HG03575 (cell line): ENCODE measurements around the gene PDK2.

ENCODE experiments used
- ATAC-seq: cut with Tn5 transposase; IDR thresholded peaks from one replicate; pipeline ENCODE4 v1.9.1; 2021; ENCODE audit not compliant: unreplicated experiment, insufficient number of reproducible peaks, low FRiP score; ENCODE audit errors: extremely low read depth

PDK2 gene

DNA sequence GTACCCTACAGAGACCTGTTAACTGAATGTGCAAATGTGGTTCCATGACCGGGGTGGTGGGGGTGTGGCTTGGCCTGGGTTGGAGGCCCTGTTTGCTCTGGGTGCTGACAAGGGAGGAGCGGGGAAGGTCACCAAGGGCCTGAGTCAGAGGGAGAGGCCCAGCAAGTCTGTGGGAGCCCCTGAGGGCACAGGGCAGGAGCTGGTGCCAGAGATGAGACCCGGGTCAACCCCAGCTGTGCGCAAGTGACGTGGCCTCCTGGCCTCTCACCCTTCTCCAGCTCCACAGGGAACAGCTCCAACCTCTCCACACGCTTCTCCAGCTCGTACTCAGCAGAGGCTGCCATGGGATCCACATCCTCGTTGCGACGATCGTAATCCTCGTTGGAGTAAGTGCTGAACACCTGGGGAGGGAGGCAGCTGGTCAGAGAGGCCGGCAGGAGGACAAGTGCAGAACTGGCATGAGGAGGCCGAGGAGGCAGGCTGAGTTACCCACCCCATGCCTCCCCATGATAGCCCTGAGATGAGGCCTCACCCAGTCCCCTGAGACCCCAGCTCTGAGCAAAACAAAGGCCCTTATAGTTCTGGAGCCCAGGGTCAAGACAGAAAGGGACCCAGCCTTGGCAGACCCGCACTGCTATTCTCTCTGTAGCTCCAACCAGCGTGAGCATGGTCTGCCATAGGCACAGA is 49.8 kb downstream of the PDK2 start:
- no peak for ATAC-seq

DNA sequence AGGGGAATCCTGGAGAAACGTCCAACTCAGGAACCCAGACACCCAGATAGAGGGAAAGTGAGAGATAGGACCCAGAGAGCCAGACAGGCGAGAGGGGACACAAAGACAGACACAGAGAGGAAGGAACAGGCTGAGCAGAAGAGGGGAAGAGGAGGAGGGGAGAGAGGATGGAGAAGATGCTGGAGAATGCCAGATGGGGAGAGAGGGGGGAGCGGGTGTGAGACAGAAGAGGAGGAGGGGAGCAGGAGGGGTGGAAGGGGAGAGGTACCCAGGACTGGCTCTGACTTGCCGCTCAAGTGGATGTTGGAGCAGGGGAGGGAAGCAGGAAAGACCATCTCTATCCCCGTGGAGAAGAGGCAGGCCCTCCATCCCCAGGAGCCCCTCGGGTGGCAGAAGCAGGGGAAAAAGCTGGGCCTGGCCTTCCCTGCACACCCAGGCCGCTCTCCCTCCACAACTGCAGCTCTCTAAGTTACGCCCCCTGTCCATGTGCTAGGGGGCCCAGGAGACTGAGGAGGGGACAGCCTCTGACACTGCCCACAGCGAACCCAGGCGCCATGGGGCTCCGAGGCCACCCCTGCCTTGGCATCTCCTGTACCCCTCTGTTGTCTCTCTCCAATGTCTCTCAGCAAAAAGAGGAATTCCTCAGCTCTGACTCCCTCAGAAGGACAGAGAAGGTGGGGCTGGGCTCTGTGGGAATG is 50.5 kb downstream of the PDK2 start:
- ATAC-seq = no peak

- no peak for ATAC-seq
These were observed 51.2 kb downstream of the PDK2 start for GRCh38 chr17:50146230-50146926.

DNA sequence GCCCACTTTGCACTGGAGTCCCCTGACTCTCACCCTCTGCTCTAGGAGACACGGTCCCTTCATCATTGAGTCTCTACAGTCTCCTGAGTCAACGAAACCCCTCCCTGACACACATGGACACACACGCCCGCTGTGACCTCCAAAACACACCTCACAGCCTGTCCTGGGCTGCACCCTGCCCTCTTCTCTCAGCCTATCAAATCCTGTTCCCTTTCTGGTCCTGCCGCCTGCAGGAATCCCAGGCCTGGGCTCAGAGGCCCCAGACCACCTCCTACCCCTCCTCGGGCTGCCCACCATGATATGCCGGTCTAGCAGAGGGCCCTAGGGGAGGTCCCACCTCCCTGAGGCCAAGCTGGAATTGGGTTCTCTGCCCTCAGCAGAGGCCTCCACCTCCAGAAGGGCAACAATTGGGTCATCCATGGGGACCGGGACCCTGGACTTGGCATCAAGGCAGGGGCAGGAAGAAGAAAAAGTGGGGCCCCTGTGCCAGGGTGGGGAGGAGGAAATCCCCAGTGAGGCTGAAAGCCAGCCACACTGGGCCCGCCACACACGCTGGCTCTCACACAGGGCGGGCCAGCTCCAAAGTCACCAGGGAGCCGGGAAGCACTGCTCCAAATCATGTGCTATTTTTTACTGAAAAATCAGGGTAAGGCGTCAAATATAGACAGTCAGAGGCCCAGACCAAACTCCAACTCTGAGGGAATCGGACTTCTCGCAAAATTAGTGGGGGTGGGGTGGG is 51.9 kb downstream of the PDK2 start:
- ATAC-seq = no peak

DNA sequence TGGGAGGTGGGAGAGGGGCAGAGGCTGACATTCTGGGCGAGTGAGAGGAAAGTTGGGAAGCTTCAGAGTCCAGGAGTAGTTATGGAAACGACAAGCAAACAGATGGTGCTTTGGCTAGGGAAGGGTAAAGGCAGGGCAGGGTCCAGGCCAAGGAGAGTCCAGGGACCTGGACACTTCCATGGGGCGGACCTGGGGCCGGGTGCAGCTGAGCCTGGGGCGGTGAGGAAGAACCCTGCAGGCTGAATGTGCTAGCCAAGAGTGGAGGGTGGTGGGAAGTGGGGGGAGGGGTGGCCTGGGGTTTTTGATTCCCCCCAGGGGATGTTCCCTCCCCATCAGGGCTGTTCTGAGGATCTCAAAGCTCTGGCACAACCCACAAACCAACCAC is 52.7 kb downstream of the PDK2 start:
- no peak for ATAC-seq

DNA sequence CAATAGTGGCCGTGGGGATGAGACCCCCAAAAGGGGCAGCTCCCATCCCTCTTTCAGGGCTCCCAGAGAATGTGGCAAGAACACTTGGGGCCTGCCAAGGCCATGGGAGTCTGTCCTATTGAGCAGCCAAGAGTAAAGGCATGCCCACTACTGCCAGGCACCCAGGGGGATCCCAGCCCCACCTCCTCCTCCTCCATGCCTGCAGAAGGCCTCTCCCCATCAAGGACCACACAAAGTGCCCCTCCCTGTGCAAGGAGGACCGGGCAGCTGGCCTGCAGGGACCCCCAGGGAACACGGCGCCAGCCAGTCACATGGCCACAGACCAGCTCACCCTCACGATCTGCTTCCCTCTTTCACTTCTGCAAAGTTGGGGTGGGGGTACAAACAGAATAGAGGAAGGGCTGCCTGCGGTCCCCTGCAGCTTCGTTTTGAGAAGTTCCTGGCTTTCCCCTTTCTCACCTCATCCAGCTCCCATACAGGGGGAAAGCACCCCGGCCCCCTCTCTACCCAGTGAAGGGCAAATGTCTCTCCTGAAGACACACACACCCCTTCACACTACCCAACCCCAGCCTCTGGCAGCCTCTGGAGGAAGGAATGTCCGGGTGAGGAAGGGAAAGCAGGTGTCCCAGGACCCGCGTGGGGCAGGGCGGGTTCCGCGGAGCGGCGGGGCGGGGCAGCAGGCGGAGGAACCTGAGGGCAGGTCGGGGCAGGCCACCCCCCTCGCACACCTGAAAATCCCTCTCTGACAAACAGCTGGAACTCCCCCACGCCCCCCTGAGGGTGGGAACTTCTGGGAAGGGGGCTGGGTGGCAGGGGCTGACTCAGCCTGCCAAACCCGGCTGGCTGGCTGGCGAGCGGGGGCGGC is 53.3 kb downstream of the PDK2 start:
- ATAC-seq = no peak

- ATAC-seq = no peak
These were observed 53.9 kb downstream of the PDK2 start for GRCh38 chr17:50149091-50149416.

DNA sequence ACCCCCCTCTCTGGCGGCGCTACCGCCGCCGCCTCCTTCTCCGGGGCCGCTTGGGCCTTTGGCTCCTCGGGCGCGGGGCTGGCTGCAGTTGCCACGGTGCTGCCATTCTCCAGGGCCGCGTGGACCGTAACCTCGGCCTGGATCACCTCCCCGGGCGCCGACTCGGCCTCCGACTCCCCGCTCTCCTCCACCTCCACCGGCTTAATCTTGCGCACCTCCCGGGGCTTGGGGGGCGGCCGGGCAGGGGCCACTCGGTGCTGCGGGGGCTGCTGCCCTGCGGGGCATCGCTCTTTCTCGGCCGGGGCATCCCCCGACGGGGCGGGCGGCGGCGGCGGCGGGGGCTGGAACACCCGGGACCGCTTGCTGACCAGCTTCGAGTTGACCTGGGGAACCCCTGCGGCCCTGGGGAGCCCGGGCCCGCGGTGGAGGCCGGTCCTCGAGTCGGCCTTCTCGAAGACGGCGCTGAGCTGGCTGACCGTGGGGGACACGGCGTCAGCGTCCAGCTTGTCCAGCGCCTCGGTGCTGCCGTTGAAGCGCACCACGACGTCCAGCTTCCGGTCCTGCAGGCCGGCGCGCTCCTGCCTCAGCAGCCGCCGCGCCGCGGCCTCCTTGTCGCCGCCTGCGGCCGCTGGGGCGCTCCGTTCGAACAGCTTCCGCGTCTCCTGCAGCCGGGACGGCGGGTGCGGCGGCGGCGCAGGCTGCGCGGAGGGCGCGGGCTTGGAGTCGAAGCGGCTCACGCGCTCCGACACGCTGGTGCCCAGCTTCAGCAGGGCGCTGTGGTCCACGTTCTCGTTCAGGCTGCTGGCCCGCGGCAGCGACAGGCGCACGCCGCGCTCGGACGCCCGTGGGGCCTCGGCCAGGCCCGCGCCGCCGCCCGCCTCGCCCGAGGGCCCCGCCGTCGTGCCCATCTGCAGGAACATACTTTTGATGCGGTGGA is 54.5 kb downstream of the PDK2 start:
- no peak for ATAC-seq

GRCh38 chr17:50150354-50151040 is 55.3 kb downstream of the PDK2 start, which contains the start of gene PPP1R9B:
TSS of gene PPP1R9B (minus strand) at chr17:50150677. CDS start at chr17:50150513, 164 bp downstream.
- ATAC-seq = no peak

DNA sequence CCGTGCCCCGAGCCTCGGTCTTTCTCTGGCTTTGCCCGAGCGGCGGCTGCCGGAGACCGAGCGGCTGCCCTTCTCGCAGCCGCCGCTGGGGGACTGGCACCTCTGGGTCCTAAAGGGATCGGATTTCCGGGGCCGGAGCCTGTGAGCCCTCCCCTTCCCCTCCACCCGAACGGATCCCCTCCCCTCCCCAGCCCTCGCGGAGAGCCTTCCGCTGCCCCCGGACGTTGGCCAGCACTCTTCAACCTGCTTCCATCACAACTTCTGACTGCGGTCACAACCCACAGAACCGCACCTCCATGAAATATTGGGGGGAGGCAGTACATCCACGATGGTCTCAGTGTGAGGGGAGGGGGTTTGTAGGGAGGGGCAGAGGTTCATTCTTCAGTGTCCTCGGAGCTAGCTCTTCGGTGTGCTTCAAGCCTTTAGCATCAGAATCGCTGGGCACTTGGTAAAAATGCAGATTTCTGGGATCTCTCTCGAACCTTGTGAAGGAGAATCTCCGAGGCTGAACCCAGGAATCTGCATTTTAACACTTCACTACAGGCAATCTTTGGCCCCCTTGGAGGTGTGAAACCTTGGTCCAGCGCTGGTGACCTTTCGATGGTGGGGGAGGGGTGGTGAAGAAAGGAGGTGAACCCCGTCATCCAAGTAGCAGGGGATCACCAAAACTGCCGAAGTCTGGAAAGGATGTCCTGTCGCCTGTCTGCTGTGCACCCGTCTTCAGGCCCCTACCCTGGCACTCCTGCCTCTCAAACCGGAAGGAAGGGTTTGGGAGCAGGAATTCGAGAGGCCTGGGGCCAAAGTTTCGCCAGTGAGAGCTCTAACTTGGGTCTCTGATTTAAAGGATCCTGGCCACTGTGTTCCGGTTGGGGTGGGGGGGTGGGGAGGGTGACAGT is 56.1 kb downstream of the PDK2 start:
- no peak for ATAC-seq

DNA sequence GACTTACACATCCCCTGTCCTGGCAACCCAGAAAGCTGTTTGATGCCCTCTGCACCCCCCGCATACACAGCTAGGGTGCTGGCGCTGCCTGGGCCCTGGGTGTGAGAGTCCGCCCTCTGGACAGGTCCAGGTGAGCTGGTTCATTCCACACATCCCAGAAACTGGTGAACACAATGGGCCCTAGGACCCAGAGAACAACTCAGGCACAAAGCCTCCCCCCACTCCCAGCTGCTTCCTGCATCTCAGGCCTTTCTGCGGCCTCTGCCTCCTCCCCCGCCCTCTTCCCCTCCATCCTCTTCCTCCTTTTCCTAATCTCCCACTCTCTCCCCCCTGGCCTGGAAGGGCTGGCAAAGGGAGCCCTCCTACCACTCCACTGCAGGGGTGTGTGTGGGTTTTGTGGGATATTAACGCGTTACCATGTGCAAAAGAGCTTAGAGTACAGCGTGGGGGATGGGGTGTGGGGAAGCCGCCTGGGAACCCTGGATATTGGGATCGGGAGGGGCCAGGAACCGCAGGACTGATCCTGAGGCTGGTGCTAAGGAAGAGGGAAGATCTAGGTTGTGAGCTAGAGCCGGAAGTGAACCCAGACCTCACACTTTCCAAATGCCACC is 56.9 kb downstream of the PDK2 start:
- no peak for ATAC-seq

- no peak for ATAC-seq
These were observed 57.6 kb downstream of the PDK2 start for GRCh38 chr17:50152736-50153135.

GRCh38 chr17:50153650-50154575 is 58.8 kb downstream of the PDK2 start:
- no peak for ATAC-seq

GRCh38 chr17:50154604-50155003 is 59.5 kb downstream of the PDK2 start:
- ATAC-seq = no peak
